Measurements from ENCODE around the gene FERMT2.

DNA sequence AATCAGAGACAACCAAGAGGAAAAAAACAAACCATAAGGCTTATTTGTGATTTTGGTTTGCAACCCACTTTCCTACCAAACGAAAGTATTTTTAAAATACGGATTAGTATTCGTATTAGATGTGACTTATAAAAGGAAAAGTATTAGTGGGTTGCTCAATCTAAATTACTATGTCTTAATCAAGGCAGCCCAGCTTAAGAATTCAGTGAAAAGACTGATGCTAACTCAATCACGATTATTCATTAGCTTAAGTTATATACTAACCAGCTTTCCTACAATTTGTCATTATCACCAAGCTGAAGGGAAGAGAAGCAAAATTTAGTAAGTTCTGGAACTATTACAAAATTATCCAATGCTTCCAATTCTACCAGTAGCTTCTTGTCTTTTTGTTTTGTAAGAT lies 62.7 kb downstream of the FERMT2 start:
- TF ChIP-seq CTCF (IDR thresholded peaks at IDR 0.05), result no peak
- TF ChIP-seq POLR2AphosphoS5 (IDR thresholded peaks at IDR 0.05; ENCODE audit: low read depth, low read length), result no peak
- TF ChIP-seq, protein P1, sequence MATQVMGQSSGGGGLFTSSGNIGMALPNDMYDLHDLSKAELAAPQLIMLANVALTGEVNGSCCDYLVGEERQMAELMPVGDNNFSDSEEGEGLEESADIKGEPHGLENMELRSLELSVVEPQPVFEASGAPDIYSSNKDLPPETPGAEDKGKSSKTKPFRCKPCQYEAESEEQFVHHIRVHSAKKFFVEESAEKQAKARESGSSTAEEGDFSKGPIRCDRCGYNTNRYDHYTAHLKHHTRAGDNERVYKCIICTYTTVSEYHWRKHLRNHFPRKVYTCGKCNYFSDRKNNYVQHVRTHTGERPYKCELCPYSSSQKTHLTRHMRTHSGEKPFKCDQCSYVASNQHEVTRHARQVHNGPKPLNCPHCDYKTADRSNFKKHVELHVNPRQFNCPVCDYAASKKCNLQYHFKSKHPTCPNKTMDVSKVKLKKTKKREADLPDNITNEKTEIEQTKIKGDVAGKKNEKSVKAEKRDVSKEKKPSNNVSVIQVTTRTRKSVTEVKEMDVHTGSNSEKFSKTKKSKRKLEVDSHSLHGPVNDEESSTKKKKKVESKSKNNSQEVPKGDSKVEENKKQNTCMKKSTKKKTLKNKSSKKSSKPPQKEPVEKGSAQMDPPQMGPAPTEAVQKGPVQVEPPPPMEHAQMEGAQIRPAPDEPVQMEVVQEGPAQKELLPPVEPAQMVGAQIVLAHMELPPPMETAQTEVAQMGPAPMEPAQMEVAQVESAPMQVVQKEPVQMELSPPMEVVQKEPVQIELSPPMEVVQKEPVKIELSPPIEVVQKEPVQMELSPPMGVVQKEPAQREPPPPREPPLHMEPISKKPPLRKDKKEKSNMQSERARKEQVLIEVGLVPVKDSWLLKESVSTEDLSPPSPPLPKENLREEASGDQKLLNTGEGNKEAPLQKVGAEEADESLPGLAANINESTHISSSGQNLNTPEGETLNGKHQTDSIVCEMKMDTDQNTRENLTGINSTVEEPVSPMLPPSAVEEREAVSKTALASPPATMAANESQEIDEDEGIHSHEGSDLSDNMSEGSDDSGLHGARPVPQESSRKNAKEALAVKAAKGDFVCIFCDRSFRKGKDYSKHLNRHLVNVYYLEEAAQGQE (IDR thresholded peaks at IDR 0.05; ENCODE audit: insufficient read depth in 1 of 2, low read depth in 2 of 2, low read length in 1 of 2), result no peak
